ENCODE data around the gene PLXNB2.

PLXNB2 gene

DNA sequence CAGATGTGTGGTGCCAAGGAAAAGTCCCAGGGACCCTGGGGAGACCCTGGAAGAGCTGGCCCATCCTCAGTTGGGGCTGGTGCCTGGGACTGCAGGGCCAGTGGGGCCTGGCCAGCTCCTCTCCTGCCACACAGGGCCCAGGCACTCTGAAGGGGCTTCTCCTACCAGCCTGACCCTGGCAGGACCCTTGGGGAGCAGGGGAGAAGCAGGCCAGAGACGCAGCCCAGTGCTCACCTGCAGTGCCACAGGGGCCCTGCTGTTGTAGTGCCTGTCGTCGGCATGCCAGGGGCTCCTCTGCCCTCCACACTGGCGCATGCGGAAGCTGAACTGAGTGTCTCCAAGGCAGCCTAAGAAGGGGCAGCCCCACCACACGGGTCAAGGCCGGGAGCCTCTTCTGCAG is 10.2 kb upstream of the PLXNB2 start:
- no peak for DNase-seq (ENCODE audit: low read depth)
- no peak for TF ChIP-seq CTCF (conservative IDR thresholded peaks at IDR 0.05; ENCODE audit: low read depth, low read length)
- H3K4me3 ChIP-seq (ENCODE audit: low read length) = no peak overlapping the region

DNA sequence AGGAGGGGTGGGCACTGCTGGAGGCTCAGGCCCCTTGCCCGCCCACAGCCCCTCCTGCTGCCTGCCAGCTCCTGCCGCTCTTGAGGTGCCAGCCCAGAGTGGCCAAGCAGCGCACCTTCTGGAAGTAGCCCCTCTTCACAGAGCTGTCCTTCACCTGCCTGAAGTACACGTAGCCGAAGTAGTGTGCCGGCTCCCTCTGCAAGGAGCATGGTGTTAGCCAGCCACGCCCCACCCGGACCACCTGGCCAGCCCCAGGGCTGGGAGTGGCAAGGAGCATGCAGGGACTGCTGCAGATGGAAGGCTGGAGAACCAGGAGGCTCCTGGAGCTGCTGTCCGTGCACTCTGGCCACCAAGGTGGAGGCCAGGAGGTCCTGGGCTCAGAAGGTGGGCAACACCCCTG is 9.7 kb upstream of the PLXNB2 start:
- TF ChIP-seq CTCF (conservative IDR thresholded peaks at IDR 0.05; ENCODE audit: low read depth, low read length) = no peak
- no peak for DNase-seq (ENCODE audit: low read depth)
- no peak overlapping the region for H3K4me3 ChIP-seq (ENCODE audit: low read length)

GRCh38 chr22:50316114-50317065 is 8.9 kb upstream of the PLXNB2 start:
- DNase-seq (ENCODE audit: low read depth) = no peak
- H3K4me3 ChIP-seq (ENCODE audit: low read length) = no peak overlapping the region
- no peak for TF ChIP-seq CTCF (conservative IDR thresholded peaks at IDR 0.05; ENCODE audit: low read depth, low read length)

- TF ChIP-seq CTCF (conservative IDR thresholded peaks at IDR 0.05; ENCODE audit: low read depth, low read length) = no peak
- H3K4me3 ChIP-seq (ENCODE audit: low read length) = no peak overlapping the region
- DNase-seq (ENCODE audit: low read depth) = no peak
These were observed 8.1 kb upstream of the PLXNB2 start for GRCh38 chr22:50315289-50316113.

- DNase-seq (ENCODE audit: low read depth) = no peak
- TF ChIP-seq CTCF (conservative IDR thresholded peaks at IDR 0.05; ENCODE audit: low read depth, low read length) = no peak
- H3K4me3 ChIP-seq (ENCODE audit: low read length) = no peak overlapping the region
These were observed 7.2 kb upstream of the PLXNB2 start for GRCh38 chr22:50314455-50315288.

DNA sequence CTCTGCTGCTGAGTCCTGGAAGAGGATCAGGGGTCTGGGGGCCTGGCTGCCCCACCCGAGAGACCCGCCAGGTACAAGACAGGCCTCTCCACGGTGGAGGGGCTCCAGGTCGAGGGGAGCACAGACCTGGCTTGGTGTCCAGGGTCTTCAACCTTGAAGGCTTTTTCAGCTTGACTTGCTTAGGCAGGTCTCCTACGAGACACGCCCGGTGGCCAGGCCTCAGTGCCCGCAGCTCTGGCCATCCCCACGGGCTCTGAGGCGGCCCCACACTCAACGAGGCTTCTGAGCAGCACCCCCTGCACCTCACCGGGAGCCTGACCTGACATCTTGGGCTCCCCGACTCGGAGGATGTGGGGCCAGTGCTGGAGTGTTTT is 6.6 kb upstream of the PLXNB2 start:
- H3K4me3 ChIP-seq (ENCODE audit: low read length) = no peak overlapping the region
- no peak for TF ChIP-seq CTCF (conservative IDR thresholded peaks at IDR 0.05; ENCODE audit: low read depth, low read length)

More for the DNA sequence above, 6.6 kb upstream of the PLXNB2 start:
- DNase-seq (ENCODE audit: low read depth) = no peak
